Hematopoietic multipotent progenitor cell treated with erythropoietin and hydrocortisone succinate and interleukin-3 and kit ligand, for 6 days (in vitro differentiated cells): ENCODE data around the gene CACNA2D3.
A peak's percentile ranks its signal among the peaks of the same experiment; 100 is the strongest.

Experiments
- DNase-seq: peaks from one replicate; pipeline ENCODE4 v3.0.0-alpha.2; 2015

Gene CACNA2D3

GRCh38 chr3:54283470-54283869 lies 161.1 kb downstream of the CACNA2D3 start:
- no peak for DNase-seq

DNA sequence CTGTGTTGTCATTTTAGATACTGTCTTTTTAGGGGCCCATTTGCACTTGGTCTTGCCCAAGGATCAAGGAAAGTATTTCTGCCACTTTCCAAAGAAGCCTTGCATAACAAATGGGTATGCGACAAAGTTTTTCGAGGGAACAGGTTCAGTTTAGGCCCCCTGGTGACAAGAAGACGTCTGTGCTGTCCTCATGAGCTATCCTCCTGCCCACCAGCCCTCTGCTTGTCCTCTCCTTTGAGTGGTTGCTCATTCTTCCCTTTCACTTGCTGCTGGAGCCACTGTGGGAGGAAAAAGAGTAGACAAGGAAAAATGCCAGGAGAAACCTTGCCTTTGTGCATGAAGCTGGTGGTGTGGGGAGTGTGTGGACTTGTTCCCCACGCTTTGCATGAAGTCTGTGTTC lies 171.9 kb downstream of the CACNA2D3 start:
- DNase-seq, result peak; percentile 8

- no peak for DNase-seq
Observed at GRCh38 chr3:54296531-54296930, 174.2 kb downstream of the CACNA2D3 start.

DNA sequence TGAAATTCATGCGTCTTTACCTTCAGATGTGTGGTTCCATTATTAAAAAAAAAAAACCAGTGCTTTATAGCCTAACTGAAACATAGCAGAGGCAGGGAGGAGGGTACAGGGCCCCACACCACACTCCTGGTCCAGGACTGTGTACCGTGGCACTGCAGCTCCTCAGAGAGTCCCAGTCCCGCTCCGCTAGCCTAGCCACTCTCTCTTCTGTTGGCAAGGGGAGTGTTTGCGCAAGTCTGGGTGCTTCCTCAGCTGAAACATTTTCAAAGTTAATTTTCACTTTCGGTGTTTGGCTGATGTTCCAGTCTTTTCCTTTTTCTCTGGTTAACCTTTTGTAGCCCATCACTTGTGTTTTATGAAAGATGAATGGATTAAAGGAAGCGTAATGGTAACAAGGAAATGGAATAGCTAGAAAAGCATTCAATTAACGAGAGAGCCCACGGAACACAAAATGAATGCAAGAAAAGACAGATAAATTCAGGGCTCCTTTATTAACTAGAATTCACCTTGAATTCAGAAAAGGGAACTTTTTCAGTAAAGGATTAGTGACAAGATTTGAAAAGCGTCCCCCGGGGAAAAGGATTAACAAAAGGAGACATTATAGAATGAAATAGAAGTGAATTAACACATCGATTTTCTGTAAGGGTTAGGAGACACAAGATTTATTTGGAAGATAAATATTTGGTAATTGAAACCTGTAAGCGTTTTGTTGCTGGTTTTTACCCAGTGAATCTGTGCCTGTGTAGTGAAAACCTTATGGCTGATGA lies 177.0 kb downstream of the CACNA2D3 start:
- no peak for DNase-seq

DNA sequence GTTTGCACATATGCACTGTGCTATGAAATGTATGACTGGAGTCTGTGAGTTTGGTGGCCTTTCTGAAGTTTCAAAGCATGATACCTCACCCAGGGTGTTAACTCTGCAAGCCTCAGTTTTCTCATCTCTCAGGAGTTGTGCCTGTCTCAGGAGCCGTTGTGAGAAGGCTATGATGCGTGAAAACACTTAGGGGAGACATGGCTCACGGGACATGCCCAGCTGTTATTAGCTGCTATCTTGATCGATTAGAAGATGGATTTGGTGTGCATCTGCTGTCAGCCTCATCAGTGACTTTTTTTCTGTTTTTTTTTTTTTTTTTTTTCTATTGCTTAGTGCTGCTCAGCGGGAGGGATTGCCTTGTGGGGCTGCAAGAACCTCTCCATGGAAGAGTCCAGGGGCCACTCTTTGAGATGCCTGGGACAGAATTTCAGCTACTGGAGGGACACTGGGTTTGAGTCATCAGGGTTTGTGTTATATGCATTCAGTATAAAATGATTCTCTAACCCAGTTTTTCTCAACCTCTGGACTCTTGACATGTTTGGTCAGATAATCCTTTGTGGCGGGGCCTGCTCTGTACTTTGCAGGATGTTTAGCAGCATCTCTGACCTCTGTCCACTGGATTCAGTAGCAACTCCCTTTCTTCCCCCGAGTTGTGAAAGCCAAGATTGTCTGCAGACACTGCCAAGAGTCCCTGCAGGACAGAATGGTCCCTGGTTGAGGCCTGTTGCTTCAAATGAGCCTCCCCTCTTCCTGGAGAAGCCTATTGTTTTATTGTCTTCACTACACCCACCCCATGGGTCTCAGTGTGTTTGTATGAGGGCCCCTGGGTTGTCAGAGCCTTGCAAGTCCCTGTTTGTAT lies 181.4 kb downstream of the CACNA2D3 start:
- no peak for DNase-seq

GRCh38 chr3:54304877-54305276 lies 182.5 kb downstream of the CACNA2D3 start:
- DNase-seq, result no peak

DNA sequence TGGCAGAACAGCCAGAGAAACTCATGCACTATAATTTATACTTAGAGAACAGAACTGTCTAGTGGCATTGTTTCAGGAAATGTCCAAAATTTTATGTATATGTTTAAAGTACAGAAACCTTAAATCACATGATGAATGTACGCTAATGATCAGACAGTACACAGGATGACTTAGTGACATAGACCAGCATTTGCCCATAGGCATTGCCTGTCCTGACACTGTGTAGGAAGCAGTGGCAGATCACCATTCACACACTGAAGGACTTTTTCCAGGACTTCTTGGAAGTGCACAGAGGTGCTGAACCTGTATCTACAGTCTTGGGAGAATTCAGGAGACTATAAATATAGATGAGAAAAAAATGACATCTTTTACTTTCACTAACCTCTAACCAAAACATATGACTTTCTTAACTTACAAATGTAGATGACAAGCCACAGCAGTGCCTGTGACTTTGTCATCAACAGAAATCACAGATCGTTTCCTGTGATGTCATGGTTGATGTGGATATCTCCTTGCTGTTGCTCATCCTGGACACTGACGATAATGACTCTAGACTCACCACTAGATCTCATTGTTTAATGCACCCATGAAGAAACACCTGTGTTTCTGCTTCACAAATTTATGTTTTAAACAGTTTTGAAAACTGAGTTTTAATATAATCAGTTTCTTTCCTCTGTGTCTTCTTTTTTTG lies 183.2 kb downstream of the CACNA2D3 start:
- no peak for DNase-seq

DNA sequence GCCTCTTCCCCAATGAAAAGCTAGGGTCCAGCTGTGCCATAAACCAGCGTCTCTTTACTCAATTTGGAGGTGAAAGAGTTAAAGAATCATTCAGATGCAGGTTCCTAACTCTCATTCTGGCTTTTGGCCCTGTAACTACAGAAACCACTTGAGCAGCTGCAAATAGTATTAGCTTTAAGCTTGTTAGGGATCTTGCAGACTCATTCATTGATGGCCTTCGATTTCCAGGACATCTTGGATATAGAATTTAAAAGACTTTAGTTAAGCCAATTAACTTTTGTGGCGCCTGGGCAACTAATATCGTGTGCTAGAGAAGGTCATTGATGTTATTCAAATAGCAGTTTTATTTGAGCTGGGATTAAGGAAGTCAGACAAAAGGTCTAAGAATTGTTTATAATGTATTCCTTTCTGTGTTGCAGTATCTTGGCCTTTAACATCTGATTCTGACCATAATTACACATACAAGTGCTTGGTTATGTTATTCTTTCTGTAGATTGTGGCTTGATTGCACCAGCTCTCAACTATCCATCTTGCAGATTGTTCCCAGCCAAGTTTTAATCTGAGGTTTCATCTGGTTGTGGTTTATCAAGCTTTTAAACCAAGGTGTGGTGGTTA lies 185.3 kb downstream of the CACNA2D3 start:
- no peak for DNase-seq

- no peak for DNase-seq
Observed at GRCh38 chr3:54309601-54310000, 187.2 kb downstream of the CACNA2D3 start.

- DNase-seq, result no peak
Observed at GRCh38 chr3:54311211-54311747, 188.9 kb downstream of the CACNA2D3 start.

GRCh38 chr3:54312156-54312899 lies 190.0 kb downstream of the CACNA2D3 start:
- no peak for DNase-seq

DNA sequence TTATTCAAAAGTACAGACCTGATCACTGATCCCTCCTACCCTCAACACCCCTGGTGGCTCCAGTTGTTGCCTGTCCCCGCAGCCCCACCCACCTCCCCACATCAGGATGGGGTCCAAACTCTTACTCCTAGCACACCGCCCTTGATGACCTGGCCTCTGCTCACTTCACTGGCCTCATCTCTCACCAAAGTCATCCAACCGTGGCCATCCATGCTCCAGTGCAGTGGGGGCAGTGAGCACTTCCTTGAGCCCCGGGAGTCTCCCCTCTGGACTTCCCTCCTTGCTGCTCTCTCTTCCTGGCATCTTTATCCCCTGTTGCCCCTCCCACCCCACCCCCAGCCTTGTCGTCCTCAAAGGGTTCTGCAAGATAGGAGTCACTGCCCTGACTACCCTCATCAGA lies 191.1 kb downstream of the CACNA2D3 start:
- no peak for DNase-seq

DNA sequence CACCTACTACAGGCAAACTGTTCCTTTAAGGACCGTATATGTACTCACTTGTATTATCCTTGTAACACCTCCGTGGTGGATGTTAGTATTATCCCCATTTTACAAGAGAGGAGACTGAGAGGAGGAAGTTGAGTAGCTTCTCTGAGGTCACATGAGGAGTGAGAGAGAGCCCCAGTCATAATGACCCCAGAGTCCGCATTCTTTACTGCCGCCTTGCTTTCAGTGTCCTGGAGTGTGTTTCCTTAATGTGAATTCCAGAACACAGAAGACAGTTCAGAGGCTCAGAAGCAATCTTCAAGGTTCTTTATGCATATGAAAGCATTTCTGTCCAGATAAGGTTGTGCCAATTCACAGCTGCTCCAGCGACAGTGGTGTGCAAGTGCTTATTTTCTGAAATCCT lies 199.2 kb downstream of the CACNA2D3 start:
- no peak for DNase-seq

- DNase-seq, result no peak
Observed at GRCh38 chr3:54322354-54322753, 200.0 kb downstream of the CACNA2D3 start.

DNA sequence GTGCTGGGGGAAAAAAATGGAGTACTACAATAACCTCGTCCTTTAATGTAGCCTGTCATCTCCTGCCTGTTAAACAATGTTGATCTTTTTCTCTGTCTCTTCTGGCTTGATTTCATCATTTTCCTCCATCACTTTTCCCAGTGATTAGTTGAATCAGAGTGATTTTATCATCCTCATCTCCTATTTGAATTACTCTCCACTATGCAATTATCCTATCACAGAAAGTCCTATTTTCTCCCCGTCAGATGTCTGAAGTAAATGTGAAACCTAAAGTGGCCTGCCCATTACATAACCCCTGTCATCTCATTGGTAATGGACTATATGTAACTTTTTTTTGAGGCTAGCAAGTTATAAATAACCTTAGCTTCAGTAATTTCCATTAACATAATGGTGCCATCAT lies 201.8 kb downstream of the CACNA2D3 start:
- DNase-seq, result no peak

DNA sequence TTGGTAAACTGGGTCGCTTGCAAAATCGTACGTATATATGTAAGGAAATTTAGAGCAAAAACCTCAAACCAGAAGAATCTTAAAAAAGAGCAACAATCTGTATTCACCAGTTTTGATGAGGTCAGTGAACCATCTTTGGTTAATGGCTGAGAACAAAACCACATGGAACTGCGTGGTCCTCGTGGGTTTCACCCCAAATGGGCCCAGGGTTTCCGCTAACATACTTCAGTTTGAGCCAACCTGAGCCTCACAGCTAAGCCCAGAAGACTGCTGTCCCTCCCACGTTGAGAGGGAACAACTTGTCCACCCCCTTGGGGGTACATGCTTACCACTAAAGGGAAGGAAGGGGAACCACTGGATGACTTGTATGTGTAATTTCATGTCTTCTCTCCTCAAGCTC lies 204.6 kb downstream of the CACNA2D3 start:
- DNase-seq, result no peak

- DNase-seq, result no peak
Observed at GRCh38 chr3:54331341-54331740, 209.0 kb downstream of the CACNA2D3 start.

DNA sequence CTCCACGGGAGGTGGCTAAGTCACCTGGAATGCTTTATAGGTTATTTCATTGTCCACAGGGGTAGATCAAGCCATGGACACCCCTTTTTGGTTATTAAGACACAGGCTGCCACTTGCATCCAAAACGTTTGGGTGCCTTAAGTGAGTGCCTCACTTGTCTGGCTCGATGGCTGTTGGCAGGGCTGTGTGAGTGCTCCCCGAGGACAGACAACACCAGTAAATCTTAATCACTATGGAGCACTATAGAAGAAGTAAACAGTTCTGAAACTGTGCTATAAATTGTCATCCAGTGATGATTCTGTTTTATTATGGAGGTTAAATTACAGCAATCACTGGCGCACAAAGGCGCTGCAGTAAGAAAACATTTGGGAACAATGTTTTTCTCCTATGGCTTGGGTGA lies 215.5 kb downstream of the CACNA2D3 start:
- no peak for DNase-seq

- no peak for DNase-seq
Observed at GRCh38 chr3:54339608-54340007, 217.3 kb downstream of the CACNA2D3 start.

DNA sequence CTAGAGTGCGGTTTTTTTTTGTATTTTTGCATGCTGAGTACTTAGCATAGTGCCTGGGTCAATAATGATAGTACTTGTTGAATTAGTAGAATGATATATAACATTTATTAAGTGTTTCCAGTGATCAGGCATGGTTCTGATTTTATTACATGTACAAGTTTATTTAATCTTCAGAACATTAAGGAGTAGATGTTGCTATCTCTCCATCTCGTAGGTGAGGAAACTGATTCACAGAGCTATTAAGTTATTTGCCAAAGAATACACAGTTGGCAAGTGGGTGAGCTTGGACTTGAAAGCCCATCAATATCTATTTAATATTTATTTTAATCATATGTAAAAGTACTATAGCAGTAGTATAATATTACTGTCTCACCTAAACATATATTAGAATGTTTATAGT lies 219.5 kb downstream of the CACNA2D3 start:
- no peak for DNase-seq

- DNase-seq, result no peak
Observed at GRCh38 chr3:54342676-54343075, 220.3 kb downstream of the CACNA2D3 start.

GRCh38 chr3:54343495-54343894 lies 221.1 kb downstream of the CACNA2D3 start:
- no peak for DNase-seq
